Retinal pigment epithelial cell (primary cell): ENCODE data around the gene KRTAP1-1.

Source experiments
- DNase-seq: peaks from one replicate; pipeline ENCODE4 v3.0.0-alpha.2; 2010; ENCODE audit warnings: low read depth
- H3K4me3 ChIP-seq: 2 replicates; pipeline ENCODE4 v1.5.1; 2011; ENCODE audit warnings: mild to moderate bottlenecking, low read length, control low read depth, moderate library complexity
- CTCF ChIP-seq: conservative IDR thresholded peaks from 2 replicates; pipeline ENCODE4 v1.5.1; 2011; ENCODE audit warnings: low read depth, low read length, control low read depth, inconsistent platforms

The KRTAP1-1 gene

GRCh38 chr17:41026715-41027471 is 14.4 kb downstream of the KRTAP1-1 start, which contains the start of gene KRTAP1-5:
Gene KRTAP1-5 (minus strand): TSS chr17:41027208. CDS start chr17:41027155, 53 bp downstream.
- no peak for DNase-seq
- no peak for TF ChIP-seq CTCF
- no peak within 1 kb of the TSS for H3K4me3 ChIP-seq

DNA sequence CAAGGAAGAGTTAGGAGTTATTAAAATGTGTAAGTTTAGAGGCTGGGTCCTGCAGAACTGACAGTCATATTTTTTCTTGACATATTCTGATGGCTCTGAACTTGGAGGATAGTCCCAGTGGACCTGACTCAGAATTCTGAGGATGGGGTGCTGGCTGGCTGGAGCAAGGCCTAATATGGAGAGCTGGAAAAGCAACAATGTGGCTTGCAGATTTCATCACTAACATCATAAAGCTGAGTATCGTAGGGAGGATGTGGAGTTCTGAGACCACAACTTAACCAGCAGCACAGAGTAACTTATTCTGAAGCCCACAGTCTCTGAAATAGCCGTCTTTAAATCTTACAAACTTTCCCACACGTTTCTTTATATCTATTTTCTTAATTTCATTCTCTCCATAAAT is 16.6 kb downstream of the KRTAP1-1 start:
- no peak for TF ChIP-seq CTCF
- H3K4me3 ChIP-seq, result no peak overlapping the region
- DNase-seq, result no peak

DNA sequence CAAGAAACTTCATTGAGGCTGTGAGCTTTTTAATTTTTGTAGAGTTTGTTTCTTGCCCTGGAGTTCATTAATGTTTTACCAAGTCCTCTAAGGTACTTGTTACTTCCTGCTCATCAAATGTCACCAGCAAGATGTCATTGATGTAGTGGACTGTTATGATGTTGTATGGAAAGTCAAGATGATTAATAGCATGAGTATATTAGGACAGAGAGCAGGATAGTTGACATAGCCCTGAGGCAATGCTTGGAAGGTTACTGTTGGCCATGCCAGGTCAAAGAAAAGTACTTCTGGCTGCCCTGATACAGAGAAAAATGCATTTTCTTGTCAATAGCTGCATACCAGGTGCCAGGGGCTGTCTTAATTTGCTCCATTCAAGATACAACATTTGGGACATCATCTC is 20.9 kb downstream of the KRTAP1-1 start:
- H3K4me3 ChIP-seq, result no peak overlapping the region
- DNase-seq, result no peak
- TF ChIP-seq CTCF, result no peak

DNA sequence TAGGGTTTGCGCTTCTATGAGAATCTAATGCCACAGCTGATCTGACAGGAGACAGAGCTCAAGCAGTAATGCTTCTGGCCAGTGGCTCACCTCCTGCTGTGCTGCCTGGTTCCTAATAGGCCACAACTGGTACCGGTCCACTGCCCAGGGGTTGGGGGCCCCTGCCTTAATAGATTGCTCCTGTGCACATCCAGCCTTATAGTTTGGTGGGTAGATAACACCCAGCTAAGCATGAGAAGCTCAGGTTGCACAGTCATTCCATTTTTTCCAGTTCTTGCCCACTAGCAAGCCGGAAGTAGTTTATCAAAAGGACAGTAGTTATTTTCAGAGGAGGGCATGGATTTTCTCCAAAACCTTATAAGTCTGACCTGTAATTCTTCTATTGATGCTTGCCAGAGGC is 21.8 kb downstream of the KRTAP1-1 start:
- no peak for DNase-seq
- no peak for TF ChIP-seq CTCF
- no peak overlapping the region for H3K4me3 ChIP-seq

DNA sequence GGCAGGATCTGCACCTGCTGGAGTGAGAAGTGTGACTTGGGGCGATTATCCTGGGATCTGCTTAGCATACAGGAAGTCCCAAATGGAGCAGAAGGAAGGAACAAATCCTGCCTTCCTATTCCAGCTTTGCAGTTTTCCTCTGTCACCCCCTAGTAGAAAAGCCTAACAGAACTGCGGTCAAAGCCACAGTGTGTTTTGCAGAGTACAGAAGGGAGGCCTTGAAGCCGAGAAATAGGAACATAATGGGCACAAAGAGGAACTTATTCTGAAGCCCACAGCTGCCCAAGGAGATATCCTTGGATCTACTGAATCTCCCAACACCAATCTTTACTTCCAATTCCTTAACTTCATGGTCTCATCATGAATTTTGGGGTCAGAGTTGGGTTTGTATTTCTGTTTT is 22.7 kb downstream of the KRTAP1-1 start:
- no peak for DNase-seq
- TF ChIP-seq CTCF, result no peak
- no peak overlapping the region for H3K4me3 ChIP-seq

- no peak overlapping the region for H3K4me3 ChIP-seq
- TF ChIP-seq CTCF, result no peak
- DNase-seq, result no peak
These were observed 24.6 kb downstream of the KRTAP1-1 start for GRCh38 chr17:41016578-41017215.

GRCh38 chr17:41015454-41015853 is 25.8 kb downstream of the KRTAP1-1 start:
- DNase-seq, result no peak
- no peak overlapping the region for H3K4me3 ChIP-seq
- TF ChIP-seq CTCF, result no peak
